Endometrial microvascular endothelial cells (primary cell): Measurements from ENCODE around the gene PCDHA3. TPM values are rescaled to one million over a fixed set of nuclear protein-coding genes. Genes with fewer than 3 reads are reported as not detected.
"Not testable (repeated sequence)": the region's sequence is repeated elsewhere in the genome, so short reads cannot be mapped to it uniquely, and the experiment has no call there.

Experiments
- in situ Hi-C: cut with HindIII; loops from 2 replicates; pipeline ENCODE4 v1.10.0; 2017; ENCODE audit warnings: low sequenced_read_pairs, low pct_unique_long_range_greater_than_20kb; ENCODE audit errors: inconsistent ontology term
- total RNA-seq: library from RNA; depleted of rRNA; stranded (reverse); fragments of >200 nt; gene quantifications from one replicate; pipeline ENCODE4 v1.2.3, GENCODE V29; 2015; ENCODE audit errors: inconsistent ontology term

The PCDHA3 gene
- not detected for total RNA-seq

GRCh38 chr5:140800816-140801493, at the start of gene PCDHA3:
PCDHA3 (plus strand) TSS chr5:140801057.
- in situ Hi-C loops, result no loop called here

GRCh38 chr5:140753561-140753960, 47.3 kb upstream of the PCDHA3 start:
- in situ Hi-C loops, result no loop called here

GRCh38 chr5:140764177-140764973, 36.5 kb upstream of the PCDHA3 start:
- in situ Hi-C loops, result no loop called here

- in situ Hi-C loops, result no loop called here
Observed at GRCh38 chr5:140767444-140767843, 33.4 kb upstream of the PCDHA3 start.

- in situ Hi-C loops, result no loop called here
Observed at GRCh38 chr5:140780512-140780911, 20.3 kb upstream of the PCDHA3 start.

- in situ Hi-C loops, result no loop called here
Observed at GRCh38 chr5:140785905-140786686, 14.8 kb upstream of the PCDHA3 start, which contains the start of gene PCDHA1. PCDHA1 (plus strand) TSS chr5:140786140.

- in situ Hi-C loops, result not testable (repeated sequence)
Observed at GRCh38 chr5:140787422-140787821, 13.4 kb upstream of the PCDHA3 start.

GRCh38 chr5:140787849-140788504, 12.9 kb upstream of the PCDHA3 start:
- in situ Hi-C loops, result not testable (repeated sequence)

- in situ Hi-C loops, result no loop called here
Observed at GRCh38 chr5:140791089-140791488, 9.8 kb upstream of the PCDHA3 start.

- in situ Hi-C loops, result no loop called here
Observed at GRCh38 chr5:140794595-140795258, 6.1 kb upstream of the PCDHA3 start, which contains the start of gene PCDHA2. PCDHA2 (plus strand) TSS chr5:140794852.

GRCh38 chr5:140795259-140795641, 5.6 kb upstream of the PCDHA3 start:
- in situ Hi-C loops, result no loop called here

- in situ Hi-C loops, result not testable (repeated sequence)
Observed at GRCh38 chr5:140796072-140796717, 4.7 kb upstream of the PCDHA3 start.

- in situ Hi-C loops, result no loop called here
Observed at GRCh38 chr5:140796718-140797095, 4.2 kb upstream of the PCDHA3 start.

- in situ Hi-C loops, result no loop called here
Observed at GRCh38 chr5:140801494-140801841, 611 bp downstream of the PCDHA3 start.

GRCh38 chr5:140802381-140802780, 1.5 kb downstream of the PCDHA3 start:
- in situ Hi-C loops, result not testable (repeated sequence)

GRCh38 chr5:140802781-140803271, 2.0 kb downstream of the PCDHA3 start:
- in situ Hi-C loops, result no loop called here

- in situ Hi-C loops, result no loop called here
Observed at GRCh38 chr5:140806834-140807775, 6.2 kb downstream of the PCDHA3 start, which contains the start of gene PCDHA4. PCDHA4 (plus strand) TSS chr5:140807068.
